Measurements from ENCODE around the gene LRRTM4. TPM values are rescaled to one million over a fixed set of nuclear protein-coding genes. Genes with fewer than 3 reads are reported as not detected.

LRRTM4 gene
- total and polyA plus RNA-seq, 2 of the 13 experiments (the other 11 are each of a cell fraction or from before 2014, with no cell fraction given) = 1.2 TPM

DNA sequence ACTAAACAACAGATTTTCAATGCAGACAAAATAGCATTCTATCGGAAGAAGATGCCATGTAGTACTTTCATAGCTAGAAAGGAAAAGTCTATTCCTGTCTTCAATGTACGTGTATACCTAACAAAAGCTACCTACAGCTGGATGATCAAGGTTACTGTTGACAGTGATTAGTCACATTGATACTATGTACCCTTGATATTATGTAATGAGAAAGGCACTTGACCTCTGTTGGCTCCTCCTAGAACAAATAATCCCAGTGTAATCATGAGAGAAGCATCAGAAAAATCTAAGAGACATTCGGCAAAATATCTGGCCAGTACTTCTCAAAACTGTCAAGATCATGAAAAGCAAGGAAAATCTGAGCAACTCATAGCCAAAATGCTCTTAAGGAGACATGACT lies 44.4 kb upstream of the LRRTM4 start (continued):
- TF ChIP-seq JUND (CRISPR knock-in tag; IDR thresholded peaks at IDR 0.05) (peak; percentile 70; the same call in 1 of the 2 replicates), SP5 (CRISPR knock-in tag; IDR thresholded peaks at IDR 0.05; ENCODE audit: borderline replicate concordance, low read depth) (peak; percentile 70), SALL1 (CRISPR knock-in tag; IDR thresholded peaks at IDR 0.05) (no peak), FOSL1 (CRISPR knock-in tag; IDR thresholded peaks at IDR 0.05; ENCODE audit: borderline replicate concordance) (peak; percentile 44; the same call in 1 of the 2 replicates), NFIC (IDR thresholded peaks at IDR 0.05; ENCODE audit: low read length) (0 out of 2 replicates have a peak, but pooled peaks have one; percentile 23), ZNF101 (CRISPR knock-in tag; IDR thresholded peaks at IDR 0.05; ENCODE audit: borderline replicate concordance, low read depth) (no peak), GATAD2A (CRISPR knock-in tag; IDR thresholded peaks at IDR 0.05) (peak; percentile 43; the same call in 1 of the 2 replicates), ZNF317 (CRISPR knock-in tag; IDR thresholded peaks at IDR 0.05) (no peak), RARA (CRISPR knock-in tag; IDR thresholded peaks at IDR 0.05) (peak; percentile 93), CBX2 (IDR thresholded peaks at IDR 0.05; ENCODE audit: low read depth, low read length) (no peak), CBX2 (CRISPR knock-in tag; IDR thresholded peaks at IDR 0.05; ENCODE audit: low read depth) (no peak), TBL1XR1 (IDR thresholded peaks at IDR 0.05; ENCODE audit: borderline replicate concordance, low read length, partially characterized antibody) (peak; percentile 73), HMG20A (CRISPR knock-in tag; IDR thresholded peaks at IDR 0.05; ENCODE audit: borderline replicate concordance) (peak; percentile 68; the same call in 1 of the 2 replicates), BCL6 (CRISPR knock-in tag; IDR thresholded peaks at IDR 0.05) (peak; percentile 37; the same call in 1 of the 2 replicates), NCOA5 (CRISPR knock-in tag; IDR thresholded peaks at IDR 0.05) (no peak), RXRB (CRISPR knock-in tag; IDR thresholded peaks at IDR 0.05; ENCODE audit: borderline replicate concordance) (peak; percentile 88)
- TF ChIP-seq, protein P1, sequence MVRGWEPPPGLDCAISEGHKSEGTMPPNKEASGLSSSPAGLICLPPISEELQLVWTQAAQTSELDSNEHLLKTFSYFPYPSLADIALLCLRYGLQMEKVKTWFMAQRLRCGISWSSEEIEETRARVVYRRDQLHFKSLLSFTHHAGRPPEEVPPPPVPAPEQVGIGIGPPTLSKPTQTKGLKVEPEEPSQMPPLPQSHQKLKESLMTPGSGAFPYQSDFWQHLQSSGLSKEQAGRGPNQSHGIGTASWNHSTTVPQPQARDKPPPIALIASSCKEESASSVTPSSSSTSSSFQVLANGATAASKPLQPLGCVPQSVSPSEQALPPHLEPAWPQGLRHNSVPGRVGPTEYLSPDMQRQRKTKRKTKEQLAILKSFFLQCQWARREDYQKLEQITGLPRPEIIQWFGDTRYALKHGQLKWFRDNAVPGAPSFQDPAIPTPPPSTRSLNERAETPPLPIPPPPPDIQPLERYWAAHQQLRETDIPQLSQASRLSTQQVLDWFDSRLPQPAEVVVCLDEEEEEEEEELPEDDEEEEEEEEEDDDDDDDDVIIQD (CRISPR knock-in tag; IDR thresholded peaks at IDR 0.05; ENCODE audit: low read depth) = peak; percentile 50; the same call in 1 of the 2 replicates
- TF ChIP-seq, protein P2, sequence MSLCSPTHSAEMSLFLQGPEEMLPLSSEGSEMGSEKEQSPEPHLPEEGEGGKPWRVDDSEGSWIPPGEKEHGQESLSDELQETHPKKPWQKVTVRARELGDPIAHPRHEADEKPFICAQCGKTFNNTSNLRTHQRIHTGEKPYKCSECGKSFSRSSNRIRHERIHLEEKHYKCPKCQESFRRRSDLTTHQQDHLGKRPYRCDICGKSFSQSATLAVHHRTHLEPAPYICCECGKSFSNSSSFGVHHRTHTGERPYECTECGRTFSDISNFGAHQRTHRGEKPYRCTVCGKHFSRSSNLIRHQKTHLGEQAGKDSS (CRISPR knock-in tag; IDR thresholded peaks at IDR 0.05; ENCODE audit: borderline replicate concordance, low read depth) = no peak
- TF ChIP-seq, protein P3, sequence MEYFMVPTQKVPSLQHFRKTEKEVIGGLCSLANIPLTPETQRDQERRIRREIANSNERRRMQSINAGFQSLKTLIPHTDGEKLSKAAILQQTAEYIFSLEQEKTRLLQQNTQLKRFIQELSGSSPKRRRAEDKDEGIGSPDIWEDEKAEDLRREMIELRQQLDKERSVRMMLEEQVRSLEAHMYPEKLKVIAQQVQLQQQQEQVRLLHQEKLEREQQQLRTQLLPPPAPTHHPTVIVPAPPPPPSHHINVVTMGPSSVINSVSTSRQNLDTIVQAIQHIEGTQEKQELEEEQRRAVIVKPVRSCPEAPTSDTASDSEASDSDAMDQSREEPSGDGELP (IDR thresholded peaks at IDR 0.05; ENCODE audit: borderline replicate concordance, low read depth) = peak; percentile 52; the same call in 1 of the 2 replicates
- TF ChIP-seq, protein P4, sequence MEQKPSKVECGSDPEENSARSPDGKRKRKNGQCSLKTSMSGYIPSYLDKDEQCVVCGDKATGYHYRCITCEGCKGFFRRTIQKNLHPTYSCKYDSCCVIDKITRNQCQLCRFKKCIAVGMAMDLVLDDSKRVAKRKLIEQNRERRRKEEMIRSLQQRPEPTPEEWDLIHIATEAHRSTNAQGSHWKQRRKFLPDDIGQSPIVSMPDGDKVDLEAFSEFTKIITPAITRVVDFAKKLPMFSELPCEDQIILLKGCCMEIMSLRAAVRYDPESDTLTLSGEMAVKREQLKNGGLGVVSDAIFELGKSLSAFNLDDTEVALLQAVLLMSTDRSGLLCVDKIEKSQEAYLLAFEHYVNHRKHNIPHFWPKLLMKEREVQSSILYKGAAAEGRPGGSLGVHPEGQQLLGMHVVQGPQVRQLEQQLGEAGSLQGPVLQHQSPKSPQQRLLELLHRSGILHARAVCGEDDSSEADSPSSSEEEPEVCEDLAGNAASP (CRISPR knock-in tag; IDR thresholded peaks at IDR 0.05; ENCODE audit: borderline replicate concordance) = peak; percentile 18; the same call in 1 of the 2 replicates
- TF ChIP-seq, protein P5, sequence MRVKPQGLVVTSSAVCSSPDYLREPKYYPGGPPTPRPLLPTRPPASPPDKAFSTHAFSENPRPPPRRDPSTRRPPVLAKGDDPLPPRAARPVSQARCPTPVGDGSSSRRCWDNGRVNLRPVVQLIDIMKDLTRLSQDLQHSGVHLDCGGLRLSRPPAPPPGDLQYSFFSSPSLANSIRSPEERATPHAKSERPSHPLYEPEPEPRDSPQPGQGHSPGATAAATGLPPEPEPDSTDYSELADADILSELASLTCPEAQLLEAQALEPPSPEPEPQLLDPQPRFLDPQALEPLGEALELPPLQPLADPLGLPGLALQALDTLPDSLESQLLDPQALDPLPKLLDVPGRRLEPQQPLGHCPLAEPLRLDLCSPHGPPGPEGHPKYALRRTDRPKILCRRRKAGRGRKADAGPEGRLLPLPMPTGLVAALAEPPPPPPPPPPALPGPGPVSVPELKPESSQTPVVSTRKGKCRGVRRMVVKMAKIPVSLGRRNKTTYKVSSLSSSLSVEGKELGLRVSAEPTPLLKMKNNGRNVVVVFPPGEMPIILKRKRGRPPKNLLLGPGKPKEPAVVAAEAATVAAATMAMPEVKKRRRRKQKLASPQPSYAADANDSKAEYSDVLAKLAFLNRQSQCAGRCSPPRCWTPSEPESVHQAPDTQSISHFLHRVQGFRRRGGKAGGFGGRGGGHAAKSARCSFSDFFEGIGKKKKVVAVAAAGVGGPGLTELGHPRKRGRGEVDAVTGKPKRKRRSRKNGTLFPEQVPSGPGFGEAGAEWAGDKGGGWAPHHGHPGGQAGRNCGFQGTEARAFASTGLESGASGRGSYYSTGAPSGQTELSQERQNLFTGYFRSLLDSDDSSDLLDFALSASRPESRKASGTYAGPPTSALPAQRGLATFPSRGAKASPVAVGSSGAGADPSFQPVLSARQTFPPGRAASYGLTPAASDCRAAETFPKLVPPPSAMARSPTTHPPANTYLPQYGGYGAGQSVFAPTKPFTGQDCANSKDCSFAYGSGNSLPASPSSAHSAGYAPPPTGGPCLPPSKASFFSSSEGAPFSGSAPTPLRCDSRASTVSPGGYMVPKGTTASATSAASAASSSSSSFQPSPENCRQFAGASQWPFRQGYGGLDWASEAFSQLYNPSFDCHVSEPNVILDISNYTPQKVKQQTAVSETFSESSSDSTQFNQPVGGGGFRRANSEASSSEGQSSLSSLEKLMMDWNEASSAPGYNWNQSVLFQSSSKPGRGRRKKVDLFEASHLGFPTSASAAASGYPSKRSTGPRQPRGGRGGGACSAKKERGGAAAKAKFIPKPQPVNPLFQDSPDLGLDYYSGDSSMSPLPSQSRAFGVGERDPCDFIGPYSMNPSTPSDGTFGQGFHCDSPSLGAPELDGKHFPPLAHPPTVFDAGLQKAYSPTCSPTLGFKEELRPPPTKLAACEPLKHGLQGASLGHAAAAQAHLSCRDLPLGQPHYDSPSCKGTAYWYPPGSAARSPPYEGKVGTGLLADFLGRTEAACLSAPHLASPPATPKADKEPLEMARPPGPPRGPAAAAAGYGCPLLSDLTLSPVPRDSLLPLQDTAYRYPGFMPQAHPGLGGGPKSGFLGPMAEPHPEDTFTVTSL (CRISPR knock-in tag; IDR thresholded peaks at IDR 0.05; ENCODE audit: borderline replicate concordance) = peak; percentile 29; the same call in 1 of the 2 replicates
